ENCODE results near the gene MDGA2. TPM values are rescaled to one million over a fixed set of nuclear protein-coding genes. Genes with fewer than 3 reads are reported as not detected.

MDGA2 gene
- total RNA-seq, 2 donors from 2014 or later, result 0.82 to 8.8 TPM

GRCh38 chr14:47276931-47277330 is 398.5 kb downstream of the MDGA2 start:
- no peak overlapping the region for H3K9ac ChIP-seq (ENCODE audit: extremely low read depth, low read length, poor library complexity, severe bottlenecking)
- H3K27ac ChIP-seq (ENCODE audit: low read depth, low read length), result no peak overlapping the region
- H3K4me1 Mint-ChIP-seq, result no peaks in the 10 kb centered on the region
- no peaks in the 10 kb centered on the region for H3K4me1 ChIP-seq (ENCODE audit: control insufficient read depth, insufficient read depth, low read length)
- TF ChIP-seq CTCF (conservative IDR thresholded peaks at IDR 0.05), result no peak
- no peak overlapping the region for H3K4me3 ChIP-seq (ENCODE audit: low read length)
- peak; percentile 48 for DNase-seq
- 61 to 74% methylated on average over 3 of the region's 3 CpGs for WGBS, 2 experiments (ENCODE audit: insufficient coverage in 1 of 2, insufficient read length in 1 of 2)
- no peaks in the 10 kb centered on the region for H3K9me3 ChIP-seq (ENCODE audit: control insufficient read depth, low read length)
- no peaks in the 10 kb centered on the region for H3K36me3 ChIP-seq (ENCODE audit: control insufficient read depth, insufficient read depth, low read length)
- H3K9me3 Mint-ChIP-seq, result no peaks in the 10 kb centered on the region
- H3K27me3 Mint-ChIP-seq (ENCODE audit: insufficient read depth), result no peaks in the 10 kb centered on the region
- H3K27ac Mint-ChIP-seq, result no peak overlapping the region
- H3K27me3 ChIP-seq (ENCODE audit: control insufficient read depth, insufficient read depth, low read length, poor library complexity, severe bottlenecking), result no peaks in the 10 kb centered on the region
- no peaks in the 10 kb centered on the region for H3K36me3 Mint-ChIP-seq (ENCODE audit: low read depth)
- H3K4me3 Mint-ChIP-seq, result no peak overlapping the region

- H3K4me3 Mint-ChIP-seq, result no peak overlapping the region
- H3K36me3 ChIP-seq (ENCODE audit: control insufficient read depth, insufficient read depth, low read length), result no peaks in the 10 kb centered on the region
- no peak overlapping the region for H3K9ac ChIP-seq (ENCODE audit: extremely low read depth, low read length, poor library complexity, severe bottlenecking)
- no peak overlapping the region for H3K4me3 ChIP-seq (ENCODE audit: low read length)
- no peaks in the 10 kb centered on the region for H3K9me3 Mint-ChIP-seq
- H3K4me1 ChIP-seq (ENCODE audit: control insufficient read depth, insufficient read depth, low read length), result no peaks in the 10 kb centered on the region
- H3K27me3 Mint-ChIP-seq (ENCODE audit: insufficient read depth), result no peaks in the 10 kb centered on the region
- H3K27ac Mint-ChIP-seq, result no peak overlapping the region
- H3K9me3 ChIP-seq (ENCODE audit: control insufficient read depth, low read length), result no peaks in the 10 kb centered on the region
- no peak overlapping the region for H3K27ac ChIP-seq (ENCODE audit: low read depth, low read length)
- H3K27me3 ChIP-seq (ENCODE audit: control insufficient read depth, insufficient read depth, low read length, poor library complexity, severe bottlenecking), result no peaks in the 10 kb centered on the region
- 82 to 90% methylated on average over 2 to 5 of the region's 5 CpGs for WGBS, 2 experiments (ENCODE audit: insufficient coverage in 1 of 2, insufficient read length in 1 of 2)
- H3K36me3 Mint-ChIP-seq (ENCODE audit: low read depth), result no peaks in the 10 kb centered on the region
- TF ChIP-seq CTCF (conservative IDR thresholded peaks at IDR 0.05), result no peak
- H3K4me1 Mint-ChIP-seq, result no peaks in the 10 kb centered on the region
- DNase-seq, result no peak
Measured at GRCh38 chr14:47273939-47274338, 401.5 kb downstream of the MDGA2 start.

- no peak for TF ChIP-seq CTCF (conservative IDR thresholded peaks at IDR 0.05)
- H3K27me3 Mint-ChIP-seq (ENCODE audit: insufficient read depth), result no peaks in the 10 kb centered on the region
- 94 to 96% methylated on average over 2 to 4 of the region's 4 CpGs for WGBS, 2 experiments (ENCODE audit: insufficient coverage in 1 of 2, insufficient read length in 1 of 2)
- Histone ChIP-seq H3K4me3 (ENCODE audit: low read length) (no peak overlapping the region), H3K9ac (ENCODE audit: extremely low read depth, low read length, poor library complexity, severe bottlenecking) (no peak overlapping the region), H3K9me3 (ENCODE audit: control insufficient read depth, low read length) (no peaks in the 10 kb centered on the region), H3K4me1 (ENCODE audit: control insufficient read depth, insufficient read depth, low read length) (no peaks in the 10 kb centered on the region), H3K36me3 (ENCODE audit: control insufficient read depth, insufficient read depth, low read length) (no peaks in the 10 kb centered on the region), H3K27me3 (ENCODE audit: control insufficient read depth, insufficient read depth, low read length, poor library complexity, severe bottlenecking) (no peaks in the 10 kb centered on the region), H3K27ac (ENCODE audit: low read depth, low read length) (no peak overlapping the region)
- no peak overlapping the region for H3K4me3 Mint-ChIP-seq
- H3K36me3 Mint-ChIP-seq (ENCODE audit: low read depth), result no peaks in the 10 kb centered on the region
- H3K27ac Mint-ChIP-seq, result no peak overlapping the region
- no peak for DNase-seq
- H3K9me3 Mint-ChIP-seq, result no peaks in the 10 kb centered on the region
- peaks cover 3% of the 10 kb centered on the region for H3K4me1 Mint-ChIP-seq
Measured at GRCh38 chr14:47270715-47271114, 404.7 kb downstream of the MDGA2 start.
